Neural progenitor cell (in vitro differentiated cells): ENCODE measurements around the gene PRLR.

Source experiments
- CTCF ChIP-seq: fragments of 200-600 bp; sonication (generic); IDR thresholded peaks from 2 replicates; pipeline ENCODE4 v1.5.1; 2017; ENCODE audit warnings: antibody characterized with exemption, mild to moderate bottlenecking
- EZH2 ChIP-seq: fragments of 200-600 bp; sonication (generic); IDR thresholded peaks from 2 replicates; pipeline ENCODE4 v1.6.1; 2017; ENCODE audit warnings: antibody characterized with exemption, mild to moderate bottlenecking, moderate library complexity
- EZH2phosphoT487 ChIP-seq: fragments of 200-600 bp; sonication (generic); IDR thresholded peaks from 2 replicates; pipeline ENCODE4 v1.6.1; 2017; ENCODE audit warnings: antibody characterized with exemption

DNA sequence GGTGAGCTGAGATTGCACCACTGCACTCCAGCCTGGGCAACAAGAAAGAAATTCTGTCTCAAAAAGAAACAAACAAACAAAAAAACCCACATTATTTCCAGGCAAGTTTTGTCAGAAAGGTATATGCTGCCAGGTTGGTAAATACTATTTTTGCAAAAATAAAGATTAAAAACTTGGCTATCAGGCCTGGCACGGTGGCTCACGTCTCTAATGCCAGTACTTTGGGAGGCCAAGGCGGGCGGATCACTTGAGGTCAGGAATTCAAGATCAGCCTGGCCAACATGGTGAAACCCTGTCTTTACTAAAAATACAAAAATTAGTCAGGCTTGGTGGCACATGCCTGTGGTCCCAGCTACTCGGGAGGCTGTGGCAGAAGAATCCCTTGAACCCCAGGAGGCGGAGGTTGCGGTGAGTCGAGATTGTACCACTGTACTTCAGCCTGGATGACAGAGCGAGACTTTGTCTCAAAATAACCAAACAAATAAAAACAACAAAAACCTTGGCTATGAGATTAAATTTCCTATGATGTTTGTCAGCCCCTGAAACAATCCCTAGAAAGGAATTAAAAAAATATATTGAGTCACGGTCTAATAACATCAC is 205.3 kb downstream of the PRLR start:
- no peak for TF ChIP-seq CTCF
- no peak for TF ChIP-seq EZH2
- TF ChIP-seq EZH2phosphoT487: no peak
